Measurements from ENCODE around the gene ZNF256. TPM values are rescaled to one million over a fixed set of nuclear protein-coding genes. Genes with fewer than 3 reads are reported as not detected.

ZNF256 gene
- total and polyA plus RNA-seq, 9 donors, result 2.8 to 13.1 (median 8.1) TPM

DNA sequence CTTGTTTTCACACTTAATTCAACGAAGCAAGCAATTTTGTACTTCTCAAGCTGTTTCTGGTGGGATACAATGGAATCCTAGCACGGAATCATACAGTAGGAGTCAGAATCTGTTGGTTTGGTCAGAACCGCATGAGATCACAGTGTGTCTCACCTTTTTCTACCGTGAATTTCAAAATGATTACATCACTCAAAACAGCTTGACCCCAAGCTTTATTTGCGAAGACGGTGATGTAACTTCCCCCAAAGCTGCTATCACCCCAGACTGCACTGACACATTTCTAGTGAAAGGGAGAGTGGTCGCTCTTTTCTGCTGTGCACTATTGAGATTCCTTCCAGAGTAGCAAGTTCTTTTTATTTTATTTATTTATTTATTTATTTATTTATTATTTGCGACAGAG is 17.3 kb upstream of the ZNF256 start:
- Histone ChIP-seq H3K4me1 (ENCODE audit: insufficient read depth) (no peaks in the 10 kb centered on the region), H3K36me3 (no peaks in the 10 kb centered on the region), H3K27ac (no peak overlapping the region), H3K9me3 (peaks cover 0 to 37% of the 10 kb centered on the region in 2 donors), H3K27me3 (no peaks in the 10 kb centered on the region), H3K4me3 (no peak overlapping the region)
- no peak for DNase-seq
- intact Hi-C loops (cut with DNase I), result no loop called here
- TF ChIP-seq EP300 (IDR thresholded peaks at IDR 0.05) (no peak), POLR2A (IDR thresholded peaks at IDR 0.05) (no peak)
- TF ChIP-seq, protein P1, sequence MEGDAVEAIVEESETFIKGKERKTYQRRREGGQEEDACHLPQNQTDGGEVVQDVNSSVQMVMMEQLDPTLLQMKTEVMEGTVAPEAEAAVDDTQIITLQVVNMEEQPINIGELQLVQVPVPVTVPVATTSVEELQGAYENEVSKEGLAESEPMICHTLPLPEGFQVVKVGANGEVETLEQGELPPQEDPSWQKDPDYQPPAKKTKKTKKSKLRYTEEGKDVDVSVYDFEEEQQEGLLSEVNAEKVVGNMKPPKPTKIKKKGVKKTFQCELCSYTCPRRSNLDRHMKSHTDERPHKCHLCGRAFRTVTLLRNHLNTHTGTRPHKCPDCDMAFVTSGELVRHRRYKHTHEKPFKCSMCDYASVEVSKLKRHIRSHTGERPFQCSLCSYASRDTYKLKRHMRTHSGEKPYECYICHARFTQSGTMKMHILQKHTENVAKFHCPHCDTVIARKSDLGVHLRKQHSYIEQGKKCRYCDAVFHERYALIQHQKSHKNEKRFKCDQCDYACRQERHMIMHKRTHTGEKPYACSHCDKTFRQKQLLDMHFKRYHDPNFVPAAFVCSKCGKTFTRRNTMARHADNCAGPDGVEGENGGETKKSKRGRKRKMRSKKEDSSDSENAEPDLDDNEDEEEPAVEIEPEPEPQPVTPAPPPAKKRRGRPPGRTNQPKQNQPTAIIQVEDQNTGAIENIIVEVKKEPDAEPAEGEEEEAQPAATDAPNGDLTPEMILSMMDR (IDR thresholded peaks at IDR 0.05), result no peak
- WGBS, 3 donors, result 80 to 93% (median 88%) methylated on average over 8 of the region's 8 CpGs

DNA sequence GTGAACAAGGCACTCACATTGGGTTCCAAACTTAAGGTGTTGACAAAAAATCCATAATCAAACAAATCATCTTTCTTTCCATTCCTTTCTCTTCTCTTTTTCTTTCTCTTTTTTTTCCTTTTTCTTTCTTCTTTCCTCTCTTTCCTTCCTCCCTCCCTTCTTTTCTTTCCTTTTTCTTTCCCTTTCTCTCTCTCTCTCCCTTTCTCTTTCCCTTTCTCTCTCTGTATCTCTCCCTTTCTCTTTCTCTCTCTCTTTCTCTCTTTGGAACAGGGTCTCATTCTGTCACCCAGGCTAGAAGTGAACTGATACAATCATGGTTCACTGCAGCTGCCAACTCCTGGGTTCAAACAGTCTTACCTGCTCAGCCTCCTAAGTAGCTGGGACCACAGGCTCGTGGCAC is 14.3 kb upstream of the ZNF256 start:
- WGBS, 3 donors, result 81 to 90% (median 82%) methylated on average over 1 of the region's 1 CpG
- no peak overlapping the region for H3K4me3 ChIP-seq
- no peaks in the 10 kb centered on the region for H3K36me3 ChIP-seq
- no peak for DNase-seq
- H3K9me3 ChIP-seq, result peaks cover 0 to 42% of the 10 kb centered on the region in 2 donors
- no peaks in the 10 kb centered on the region for H3K4me1 ChIP-seq (ENCODE audit: insufficient read depth)
- intact Hi-C loops (cut with DNase I), result no loop called here
- no peak overlapping the region for H3K27ac ChIP-seq
- no peak for TF ChIP-seq POLR2A (IDR thresholded peaks at IDR 0.05)
- TF ChIP-seq, protein P1 (IDR thresholded peaks at IDR 0.05), result no peak
- no peaks in the 10 kb centered on the region for H3K27me3 ChIP-seq

DNA sequence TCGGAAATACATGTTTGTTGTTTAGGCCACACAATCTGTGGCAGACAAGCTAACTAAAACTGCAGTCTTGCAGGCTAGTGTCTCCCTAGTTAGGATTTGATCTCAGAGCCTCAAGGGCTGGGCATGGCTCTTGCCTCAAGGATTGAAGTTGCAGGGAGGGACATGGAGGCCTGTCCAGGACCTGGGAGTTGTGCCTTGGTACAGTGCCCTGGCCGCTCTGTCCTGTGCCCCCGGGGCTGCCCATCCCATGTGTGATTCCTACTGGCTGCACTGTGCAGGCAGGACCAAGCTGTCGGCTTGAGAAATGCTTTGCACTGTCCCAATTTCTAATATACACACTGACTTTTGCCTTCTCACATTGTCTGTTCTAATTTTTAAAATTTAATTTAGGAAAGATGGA is 7.5 kb upstream of the ZNF256 start:
- Histone ChIP-seq H3K4me3 (no peak overlapping the region), H3K27ac (no peak overlapping the region), H3K27me3 (no peaks in the 10 kb centered on the region), H3K4me1 (ENCODE audit: insufficient read depth) (no peaks in the 10 kb centered on the region), H3K9me3 (peaks cover 0 to 10% of the 10 kb centered on the region in 2 donors), H3K36me3 (no peaks in the 10 kb centered on the region)
- TF ChIP-seq POLR2A (IDR thresholded peaks at IDR 0.05) (no peak), EP300 (IDR thresholded peaks at IDR 0.05) (no peak)
- TF ChIP-seq, protein P1 (IDR thresholded peaks at IDR 0.05), result no peak
- intact Hi-C loops (cut with DNase I), result no loop called here
- DNase-seq, result no peak
- WGBS, 3 donors, result 84 to 95% (median 87%) methylated on average over 4 of the region's 4 CpGs

DNA sequence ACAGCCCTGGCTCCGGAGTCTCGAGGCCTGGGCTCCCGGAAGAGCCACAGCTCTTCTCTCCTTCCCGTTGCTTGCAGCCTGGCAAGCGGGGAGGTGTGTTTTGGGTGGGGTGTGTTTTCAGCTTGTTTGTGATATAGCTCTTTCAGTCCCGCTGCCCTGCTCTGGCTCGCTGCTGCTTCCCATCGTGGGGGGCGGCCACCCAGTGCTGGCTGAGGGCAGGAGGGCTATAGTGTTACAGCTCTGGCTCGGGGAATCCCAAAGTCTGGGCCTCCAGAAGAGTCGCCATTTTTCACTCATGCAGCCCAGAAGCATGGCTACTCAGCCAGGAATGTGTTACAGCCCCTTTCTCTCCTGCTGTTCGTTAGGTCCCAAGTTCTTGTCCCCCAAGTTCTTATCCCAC is 2.2 kb upstream of the ZNF256 start:
- TF ChIP-seq, protein P1 (IDR thresholded peaks at IDR 0.05), result no peak
- TF ChIP-seq EP300 (IDR thresholded peaks at IDR 0.05), result no peak
- no peak for TF ChIP-seq POLR2A (IDR thresholded peaks at IDR 0.05)
- H3K36me3 ChIP-seq, result no peaks in the 10 kb centered on the region
- no peaks in the 10 kb centered on the region for H3K27me3 ChIP-seq
- H3K4me1 ChIP-seq (ENCODE audit: insufficient read depth), result peaks cover 4% of the 10 kb centered on the region
- 90 to 94% (median 90%) methylated on average over 12 of the region's 12 CpGs for WGBS, 3 donors
- no peak overlapping the region for H3K4me3 ChIP-seq
- no peak for DNase-seq
- intact Hi-C loops (cut with DNase I), result no loop called here
- no peak overlapping the region for H3K27ac ChIP-seq
- H3K9me3 ChIP-seq, result peaks cover 0 to 12% of the 10 kb centered on the region in 2 donors
